ENCODE data around the gene ANKUB1.
"Not testable (repeated sequence)": the region's sequence is repeated elsewhere in the genome, so short reads cannot be mapped to it uniquely, and the experiment has no call there.

The ANKUB1 gene, protein sequence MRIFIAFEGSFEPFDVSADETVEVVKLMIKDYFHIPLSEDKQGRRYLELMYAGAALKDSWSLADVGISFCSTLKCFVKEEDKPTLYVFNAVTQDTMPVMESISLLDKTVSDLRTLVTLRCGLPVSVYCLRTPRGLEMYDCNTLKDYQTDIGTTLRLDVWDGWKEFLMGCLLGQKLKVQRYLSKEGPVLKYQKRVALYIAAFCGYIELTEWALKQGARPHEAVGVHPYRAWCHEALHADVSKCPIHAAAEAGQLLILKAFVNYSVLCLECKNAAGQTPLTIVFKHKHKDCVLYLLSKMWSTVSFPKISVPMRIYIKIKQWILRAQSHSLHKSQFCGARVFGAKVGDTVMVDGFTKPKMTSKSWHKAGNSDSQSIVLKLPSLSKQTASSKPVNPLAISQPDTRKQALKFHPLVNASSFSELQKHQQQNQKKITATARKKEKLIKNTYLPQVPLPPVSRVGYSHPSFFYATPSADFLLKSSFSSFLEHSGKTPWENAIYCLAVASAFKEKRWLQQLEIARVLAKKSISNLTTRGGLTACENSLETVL

DNA sequence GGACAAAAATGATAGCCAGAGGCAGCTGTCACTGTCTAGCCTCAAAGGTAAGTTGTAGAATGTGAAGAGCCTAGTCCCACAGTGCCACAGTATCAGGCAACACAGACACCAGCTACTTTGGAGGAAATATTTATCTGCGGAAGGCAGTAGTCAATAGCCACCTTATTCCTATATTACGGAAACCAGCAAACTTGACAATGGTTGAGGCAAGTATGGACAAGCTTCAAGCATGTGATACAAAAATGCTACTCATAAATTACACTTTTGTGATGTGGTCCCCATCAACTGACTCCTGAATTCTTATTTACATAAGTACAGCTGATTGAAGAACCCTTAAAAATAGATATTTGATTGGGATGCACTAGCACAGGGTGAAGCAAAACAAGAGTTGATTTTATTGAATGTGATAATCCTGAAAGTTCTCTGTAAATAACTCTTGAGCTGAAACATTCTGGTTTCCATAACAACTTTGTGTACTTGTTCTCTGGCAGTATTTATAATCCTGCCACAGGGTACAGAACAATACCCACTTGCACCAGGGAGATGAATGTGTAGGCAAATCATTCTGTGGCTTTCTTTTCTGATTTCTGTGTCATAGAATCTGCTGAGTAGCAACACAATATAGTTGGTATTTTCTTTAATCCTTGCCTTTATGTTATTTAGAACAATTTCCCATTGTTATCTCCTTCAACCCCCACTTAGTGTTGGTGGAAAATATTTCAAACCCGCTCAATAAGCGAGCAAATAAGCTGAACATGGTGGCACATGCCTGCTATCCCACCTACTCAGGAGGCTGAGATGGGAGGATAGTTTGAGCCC lies at the start of gene ANKUB1:
Gene ANKUB1 (minus strand): TSS at position 103 of the 819 bp plus-strand sequence. CDS start 188 bp downstream, outside the sequence.
- no peak for DNase-seq (ENCODE audit: extremely low read depth in 1 of 2, low read depth in 1 of 2)

DNA sequence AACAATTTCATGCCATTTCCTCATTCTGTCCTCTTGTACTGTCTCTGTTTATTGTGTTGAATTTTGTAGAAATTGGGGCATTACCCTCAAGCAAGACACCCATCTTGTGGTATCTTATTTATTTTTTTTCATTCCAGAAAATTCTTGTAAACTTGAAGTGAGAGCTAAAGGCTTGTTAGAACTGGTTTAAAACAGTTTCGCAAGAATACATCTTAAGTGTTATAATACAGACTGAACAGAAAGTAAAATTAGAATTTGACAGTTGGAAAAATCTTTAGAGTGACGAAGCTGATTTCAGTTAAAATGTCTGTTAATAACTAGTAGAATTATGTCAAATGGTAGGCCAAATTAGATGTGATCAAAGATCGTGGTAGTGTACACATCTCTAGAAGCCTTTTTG lies 47.5 kb upstream of the ANKUB1 start:
- DNase-seq (ENCODE audit: extremely low read depth in 1 of 2, low read depth in 1 of 2) = no peak

DNA sequence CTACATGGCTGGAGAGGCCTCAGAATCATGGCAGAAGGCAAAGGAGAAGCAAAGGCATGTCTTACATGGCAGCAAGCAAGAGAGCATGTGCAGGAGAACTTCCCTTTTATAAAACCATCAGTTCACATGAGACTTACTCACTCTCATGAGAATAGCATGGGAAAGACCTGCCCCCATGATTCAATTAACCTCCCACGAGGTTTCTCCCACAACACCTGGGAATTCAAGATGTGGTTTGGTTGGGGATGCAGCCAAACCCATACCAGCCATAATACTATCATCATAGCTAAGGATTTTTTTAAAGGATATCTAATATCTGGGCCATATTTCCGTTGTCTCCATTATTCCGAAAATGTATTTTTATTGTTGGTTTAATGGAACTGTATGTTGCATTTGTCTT lies 47.1 kb upstream of the ANKUB1 start:
- not testable (repeated sequence) for DNase-seq (ENCODE audit: extremely low read depth in 1 of 2, low read depth in 1 of 2)

DNA sequence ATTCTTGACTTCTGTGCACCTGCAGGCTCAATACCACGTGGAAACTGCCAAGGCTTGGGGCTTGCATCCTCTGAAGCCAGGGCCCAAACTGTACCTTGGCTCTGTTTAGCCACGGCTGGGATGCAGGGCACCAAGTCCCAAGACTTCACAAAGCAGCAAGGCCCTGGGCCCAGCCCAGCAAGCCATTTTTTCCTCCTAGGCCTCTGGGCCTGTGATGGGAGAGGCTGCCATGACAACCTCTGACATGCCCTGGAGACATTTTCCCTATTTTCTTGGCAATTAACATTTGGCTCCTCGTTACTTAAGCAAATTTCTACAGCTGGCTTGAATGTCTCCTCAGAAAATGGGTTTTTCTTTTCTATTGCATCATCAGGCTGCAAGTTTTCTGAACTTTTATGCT lies 46.1 kb upstream of the ANKUB1 start:
- DNase-seq (ENCODE audit: extremely low read depth in 1 of 2, low read depth in 1 of 2) = not testable (repeated sequence)

DNA sequence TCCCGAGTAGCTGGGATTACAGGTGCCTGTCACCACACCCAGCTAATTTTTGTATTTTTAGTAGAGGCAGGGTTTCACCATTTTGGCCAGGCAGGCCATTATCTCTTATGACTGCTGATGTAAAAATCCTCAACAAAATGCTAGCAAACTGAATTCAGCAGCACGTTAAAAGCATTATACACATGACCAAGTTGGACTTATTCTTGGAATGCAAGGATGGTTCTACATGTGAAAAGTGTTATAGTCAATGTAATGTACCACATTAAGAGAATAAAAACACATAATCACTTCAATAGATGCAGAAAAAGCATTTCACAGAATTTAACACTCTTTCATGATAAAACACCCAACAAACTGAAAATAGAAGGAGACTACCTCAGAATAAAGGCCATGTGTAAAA lies 40.9 kb upstream of the ANKUB1 start:
- no peak for DNase-seq (ENCODE audit: extremely low read depth in 1 of 2, low read depth in 1 of 2)

DNA sequence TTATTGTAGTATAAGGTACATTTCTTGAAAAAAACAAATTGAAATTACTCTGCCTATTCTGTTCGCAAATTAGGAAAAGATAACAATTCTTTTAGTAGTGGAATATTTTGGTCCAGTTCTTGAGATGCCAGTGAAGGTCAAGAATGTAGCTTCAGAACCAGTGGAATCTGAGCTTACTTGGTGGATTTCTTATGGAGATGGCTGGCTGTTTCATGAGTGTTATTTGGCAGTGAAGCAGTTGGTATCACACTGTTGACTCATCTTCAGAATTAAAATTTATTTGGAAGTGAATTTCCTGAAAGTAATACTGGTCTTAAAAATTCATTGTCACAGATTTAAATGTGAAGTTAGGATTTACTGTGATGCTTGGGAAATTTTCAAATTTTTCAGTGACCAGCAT lies 39.7 kb upstream of the ANKUB1 start:
- DNase-seq (ENCODE audit: extremely low read depth in 1 of 2, low read depth in 1 of 2) = no peak

DNA sequence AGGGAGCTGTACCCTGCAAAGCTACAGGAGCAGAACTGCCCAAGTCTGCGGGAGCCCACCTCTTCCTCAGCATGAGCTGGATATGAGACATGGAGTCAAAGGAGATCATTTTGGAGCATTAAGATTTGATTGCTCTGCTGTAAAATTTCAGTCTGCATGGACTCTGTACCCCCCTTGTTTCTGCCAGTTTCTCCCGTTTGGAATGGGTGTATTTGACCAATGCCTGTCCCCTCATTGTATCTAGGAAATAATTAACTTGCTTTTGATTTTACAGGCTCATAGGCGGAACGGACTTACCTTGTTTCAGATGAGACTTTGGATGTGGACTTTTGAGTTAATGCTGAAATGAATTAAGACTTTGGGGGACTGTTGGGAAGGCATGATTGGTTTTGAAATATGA lies 39.0 kb upstream of the ANKUB1 start:
- no peak for DNase-seq (ENCODE audit: extremely low read depth in 1 of 2, low read depth in 1 of 2)

DNA sequence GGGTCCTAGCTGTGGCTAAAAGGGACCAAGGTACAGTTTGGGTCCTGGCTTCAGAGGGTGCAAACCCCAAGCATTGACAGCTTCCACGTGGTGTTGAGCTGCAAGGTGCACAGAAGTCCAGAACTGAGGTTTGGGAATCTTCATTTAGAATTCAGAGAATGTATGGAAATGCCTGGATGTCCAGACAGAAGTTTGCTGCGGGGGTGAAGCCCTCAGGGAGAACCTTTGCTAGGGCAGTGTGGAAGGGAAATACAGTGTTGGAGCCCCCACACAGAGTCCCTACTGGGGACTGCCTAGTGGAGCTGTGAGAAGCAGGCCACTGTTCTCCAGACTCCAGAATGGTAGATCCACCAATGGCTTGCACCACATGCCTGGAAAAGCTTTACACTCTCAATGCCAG lies 38.5 kb upstream of the ANKUB1 start:
- DNase-seq (ENCODE audit: extremely low read depth in 1 of 2, low read depth in 1 of 2) = no peak

DNA sequence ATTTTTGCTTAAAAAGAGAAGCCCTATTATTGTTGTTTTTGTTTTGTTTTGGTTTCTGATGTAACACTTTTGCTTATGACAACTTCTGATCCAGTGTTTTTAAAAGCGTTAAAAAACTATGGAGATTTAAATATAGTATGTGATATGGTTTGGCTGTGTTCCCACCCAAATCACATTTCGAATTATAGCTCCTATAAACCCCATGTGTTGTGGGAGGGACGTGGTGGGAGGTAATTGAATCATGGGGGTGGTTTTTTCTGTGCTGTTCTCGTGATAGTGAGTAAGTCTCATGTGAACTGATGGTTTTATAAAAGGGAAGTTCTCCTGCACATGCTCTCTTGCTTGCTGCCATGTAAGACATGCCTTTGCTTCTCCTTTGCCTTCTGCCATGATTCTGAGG lies 37.3 kb upstream of the ANKUB1 start:
- not testable (repeated sequence) for DNase-seq (ENCODE audit: extremely low read depth in 1 of 2, low read depth in 1 of 2)

DNA sequence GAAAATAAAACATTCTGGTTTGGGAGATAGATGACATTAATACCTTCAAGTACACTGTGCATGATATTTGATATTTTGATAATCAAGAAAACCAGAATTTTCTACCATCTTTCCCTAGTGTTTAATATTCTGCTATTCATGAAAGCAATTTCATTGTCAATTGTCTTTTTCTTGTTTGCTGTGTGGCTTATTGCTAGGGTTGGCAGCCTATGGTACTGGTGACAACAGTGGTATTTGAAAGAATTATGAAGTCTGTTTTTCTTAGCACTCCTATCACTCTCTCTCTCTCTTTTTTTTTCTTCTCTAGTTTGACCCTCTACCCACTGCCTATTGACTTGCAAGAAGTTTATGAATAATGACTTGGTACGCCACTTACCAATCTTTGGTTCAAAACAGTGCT lies 36.0 kb upstream of the ANKUB1 start:
- DNase-seq (ENCODE audit: extremely low read depth in 1 of 2, low read depth in 1 of 2) = no peak

DNA sequence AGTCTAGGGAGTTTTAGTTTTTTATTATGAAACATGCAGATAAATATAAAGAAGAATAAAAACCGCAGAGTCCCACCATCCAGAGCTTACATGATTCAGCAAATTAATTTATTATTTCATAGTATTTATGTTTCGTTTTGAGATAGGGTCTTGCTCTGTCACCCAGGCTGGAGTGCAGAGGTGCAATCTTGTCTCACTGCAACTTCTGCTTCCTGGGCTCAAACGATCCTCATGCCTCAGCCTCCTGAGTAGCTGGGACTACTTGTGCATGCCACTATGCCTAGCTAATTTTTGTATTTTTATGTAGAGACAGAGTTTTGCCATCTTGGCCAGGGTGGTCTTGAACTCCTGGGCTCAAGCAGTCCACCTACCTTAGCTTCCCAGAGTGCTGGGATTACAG lies 34.3 kb upstream of the ANKUB1 start:
- no peak for DNase-seq (ENCODE audit: extremely low read depth in 1 of 2, low read depth in 1 of 2)

DNA sequence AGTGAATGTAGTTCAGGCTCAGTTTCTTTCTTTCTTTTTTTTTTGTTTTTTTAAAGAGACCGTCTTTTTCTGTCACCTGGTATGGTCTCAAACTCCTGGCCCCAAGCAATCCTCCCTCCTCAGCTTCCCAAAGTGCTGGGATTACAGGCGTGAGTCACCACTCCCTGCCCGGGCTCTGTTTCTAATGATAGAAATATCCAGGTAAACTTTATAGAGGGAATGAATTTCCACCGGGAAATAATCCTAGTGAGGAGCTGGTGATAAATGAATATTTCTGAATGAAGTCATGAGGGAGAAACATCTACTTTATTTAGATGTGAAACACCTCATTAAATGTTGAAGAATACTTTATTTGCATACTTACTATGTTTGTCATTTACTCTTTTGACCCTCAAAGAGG lies 27.8 kb upstream of the ANKUB1 start:
- DNase-seq (ENCODE audit: extremely low read depth in 1 of 2, low read depth in 1 of 2) = no peak

DNA sequence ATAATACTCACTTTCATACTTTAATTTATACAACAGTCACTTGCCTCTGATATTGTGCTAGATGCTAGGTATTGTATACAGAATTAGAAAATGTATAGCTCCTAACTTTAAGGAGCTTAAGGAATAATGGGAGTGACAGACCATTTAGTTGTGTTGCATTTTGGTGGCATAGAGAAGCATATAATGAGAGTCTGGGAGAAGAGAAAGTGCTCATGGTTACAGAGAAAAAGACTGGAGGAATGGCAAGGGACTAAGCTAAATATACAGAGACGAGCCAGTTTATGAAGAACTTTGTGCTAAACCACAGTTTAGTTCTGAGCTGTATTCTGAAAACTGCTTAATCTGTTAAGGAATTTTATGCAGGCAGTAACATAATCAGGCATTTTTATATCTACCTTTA lies 27.1 kb upstream of the ANKUB1 start:
- no peak for DNase-seq (ENCODE audit: extremely low read depth in 1 of 2, low read depth in 1 of 2)

DNA sequence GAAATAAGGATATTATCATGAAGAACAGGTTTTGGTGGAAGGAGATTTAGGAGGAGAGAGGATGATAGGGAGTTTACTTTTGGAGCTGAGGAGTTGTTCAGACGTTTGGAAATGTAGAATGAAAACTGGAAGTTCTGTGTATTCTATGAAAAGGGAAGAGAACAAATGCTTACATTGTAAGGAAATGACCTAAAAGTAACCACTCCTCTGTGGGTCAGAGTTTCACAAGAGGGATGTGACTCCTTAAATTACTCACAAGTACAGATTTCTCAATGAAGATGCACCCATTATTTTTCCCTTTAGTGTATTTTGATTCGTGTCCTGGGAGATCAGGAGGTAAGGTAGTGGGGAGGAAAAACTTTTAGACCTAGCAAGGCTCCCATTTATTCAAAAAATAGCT lies 24.6 kb upstream of the ANKUB1 start:
- no peak for DNase-seq (ENCODE audit: extremely low read depth in 1 of 2, low read depth in 1 of 2)

DNA sequence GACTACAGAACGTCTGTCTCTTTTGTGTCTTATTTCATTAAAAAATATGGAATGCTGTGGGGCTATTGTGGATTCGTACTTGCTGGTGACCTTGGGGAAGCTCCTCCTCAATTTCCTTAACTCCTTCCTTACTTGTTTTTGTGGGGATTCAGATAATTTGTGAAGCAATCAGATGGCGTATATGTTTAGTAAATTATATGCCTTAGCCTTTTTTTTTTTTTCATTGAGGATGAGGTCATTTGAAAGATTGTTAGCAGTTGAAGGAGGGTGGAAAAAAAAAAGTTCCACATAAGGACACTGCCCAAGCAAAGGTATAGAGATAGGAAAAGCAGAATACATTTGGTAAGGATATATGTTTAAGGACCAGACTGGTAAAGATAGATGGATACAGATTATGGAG lies 24.0 kb upstream of the ANKUB1 start:
- no peak for DNase-seq (ENCODE audit: extremely low read depth in 1 of 2, low read depth in 1 of 2)

DNA sequence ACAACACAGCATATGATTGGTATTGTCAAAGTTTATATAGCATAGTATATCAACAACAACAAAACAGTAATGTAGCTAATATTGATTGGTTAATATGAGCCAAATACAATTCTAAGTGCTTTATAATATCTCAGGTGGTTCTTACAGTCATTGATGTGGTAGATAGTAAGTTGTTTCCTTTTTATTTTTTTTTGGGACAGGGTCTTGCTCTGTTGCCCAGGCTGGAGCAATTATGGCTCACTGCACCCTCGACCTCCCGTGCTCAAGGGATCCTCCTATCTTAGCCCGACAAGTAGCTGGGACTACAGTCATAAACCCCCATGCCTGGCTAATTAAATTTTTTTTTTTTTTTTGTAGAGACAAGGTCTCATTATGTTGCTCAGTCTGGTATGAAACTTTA lies 23.4 kb upstream of the ANKUB1 start:
- DNase-seq (ENCODE audit: extremely low read depth in 1 of 2, low read depth in 1 of 2) = no peak

DNA sequence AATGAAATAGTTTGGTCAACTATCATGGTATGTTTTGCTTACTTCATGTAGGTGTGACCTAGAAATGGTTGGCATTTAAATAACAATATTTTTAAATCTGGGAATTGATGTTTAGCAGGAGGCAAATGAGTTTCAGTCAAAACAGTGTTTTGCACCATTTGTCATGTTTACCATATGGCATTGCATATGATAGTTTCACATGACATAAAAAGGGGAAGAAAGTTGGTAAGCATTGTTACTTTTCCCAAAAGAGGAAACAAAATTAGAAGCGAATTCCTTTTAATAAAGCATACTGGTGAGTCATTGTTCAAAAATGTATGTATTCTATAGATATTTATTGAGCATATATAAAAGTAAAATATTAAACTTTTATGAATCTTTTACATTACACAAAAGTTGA lies 23.0 kb upstream of the ANKUB1 start:
- DNase-seq (ENCODE audit: extremely low read depth in 1 of 2, low read depth in 1 of 2) = no peak

DNA sequence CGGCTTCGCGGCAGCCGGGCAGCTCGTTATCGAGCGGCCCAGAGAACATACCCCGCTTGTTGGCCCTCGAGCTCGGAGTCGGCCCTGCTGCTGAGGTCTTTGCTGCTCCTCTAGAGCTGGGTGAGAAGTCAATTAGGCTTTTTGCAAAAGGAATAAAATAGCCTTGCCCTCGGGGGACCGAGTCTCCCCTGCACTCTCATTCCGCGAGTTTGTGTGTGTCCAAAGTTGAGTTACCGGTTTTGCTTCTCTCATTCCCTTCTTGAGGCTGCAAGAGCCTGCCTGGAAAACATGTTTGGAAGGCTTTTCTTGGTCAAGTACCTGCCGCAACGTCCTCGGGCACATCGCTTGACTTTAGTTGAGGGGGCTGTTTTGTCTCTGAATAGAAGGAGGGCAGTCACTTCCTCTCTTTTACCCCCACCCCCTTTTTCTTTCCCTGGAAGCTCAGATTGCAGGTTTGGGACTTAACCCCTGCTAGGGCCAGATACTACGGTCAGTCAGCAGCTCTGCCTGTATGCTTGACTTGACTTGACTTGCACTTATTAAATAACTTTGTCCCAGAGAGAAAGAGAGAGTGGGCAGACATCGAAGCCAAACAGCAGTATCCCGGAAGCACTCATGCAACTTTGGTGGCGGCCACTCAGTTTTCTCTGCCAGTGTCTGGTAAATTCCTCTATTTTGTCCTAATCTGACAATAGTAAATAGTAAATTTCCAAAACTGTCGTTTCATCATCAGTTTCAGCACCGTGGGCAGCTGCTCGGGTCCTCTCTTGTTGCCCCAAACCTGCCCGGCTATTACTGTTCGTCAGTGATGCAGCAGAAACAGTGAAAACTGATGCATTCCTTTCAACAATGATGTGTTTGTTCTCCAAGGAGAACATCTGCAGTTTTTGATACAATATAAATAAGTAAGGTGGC lies 21.3 kb upstream of the ANKUB1 start:
- no peak for DNase-seq (ENCODE audit: extremely low read depth in 1 of 2, low read depth in 1 of 2)

DNA sequence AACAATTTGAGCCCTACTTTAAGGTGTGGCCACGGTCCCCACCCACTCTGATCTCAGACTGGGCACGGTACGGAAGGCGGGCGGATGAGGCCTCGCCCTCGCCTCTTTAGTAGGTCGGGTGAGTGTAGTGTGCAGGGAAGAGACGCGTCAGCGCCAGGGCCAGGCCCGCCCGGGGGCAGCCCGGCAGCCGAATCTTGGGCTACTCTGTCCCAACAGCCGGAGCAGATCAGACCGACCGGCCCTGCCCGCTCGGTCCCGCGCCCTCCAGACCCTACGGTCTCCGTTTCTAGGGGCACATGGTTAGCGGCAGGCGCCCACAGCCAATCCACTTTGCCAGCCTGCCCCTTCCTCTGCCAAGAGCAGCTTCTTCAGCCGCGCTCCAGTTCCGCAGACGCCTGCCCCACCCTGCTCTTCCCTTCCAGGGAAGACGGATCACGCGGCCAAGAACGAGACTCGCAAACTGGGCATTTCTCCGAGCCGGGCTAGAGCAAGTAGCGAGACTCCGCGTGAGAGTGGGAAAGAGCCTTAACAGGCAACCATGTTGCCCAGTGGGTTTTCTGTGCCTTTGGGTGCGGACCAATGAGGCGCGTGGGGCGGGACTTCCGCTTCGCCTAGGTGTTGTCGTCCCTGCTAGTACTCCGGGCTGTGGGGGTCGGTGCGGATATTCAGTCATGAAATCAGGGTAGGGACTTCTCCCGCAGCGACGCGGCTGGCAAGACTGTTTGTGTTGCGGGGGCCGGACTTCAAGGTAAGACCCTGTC lies 20.4 kb upstream of the ANKUB1 start, which contains the start of gene RNF13:
Gene RNF13 (plus strand): TSS at position 610 of the 761 bp plus-strand sequence. CDS start 32,812 bp downstream, outside the sequence.
- peak; percentile 81 to 88 for DNase-seq (ENCODE audit: extremely low read depth in 1 of 2, low read depth in 1 of 2)

DNA sequence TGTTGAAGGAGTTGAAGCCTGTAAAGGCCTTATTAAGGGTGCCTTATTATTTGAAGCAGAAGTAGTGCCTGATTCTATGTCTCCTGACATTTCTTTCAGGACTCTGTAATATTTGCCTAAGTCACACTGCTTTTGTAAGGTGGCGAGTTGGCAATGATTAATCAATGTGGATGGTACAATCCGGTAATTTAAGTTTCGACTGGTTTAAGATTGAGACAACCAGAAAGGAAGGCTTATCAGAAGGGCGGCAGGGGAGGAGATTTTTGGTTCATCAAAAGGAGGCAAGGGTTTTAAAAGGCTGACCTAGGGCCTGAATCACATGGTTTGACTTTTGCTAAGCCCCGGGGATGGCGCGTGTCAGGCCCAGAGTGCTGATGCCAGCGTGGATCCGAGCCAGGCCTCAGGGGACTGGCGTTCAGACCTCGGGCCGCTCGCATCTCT lies 19.8 kb upstream of the ANKUB1 start:
- no peak for DNase-seq (ENCODE audit: extremely low read depth in 1 of 2, low read depth in 1 of 2)
